Fibroblast of lung (primary cell): ENCODE data around the gene KSR2.
"Not testable (repeated sequence)": the region's sequence is repeated elsewhere in the genome, so short reads cannot be mapped to it uniquely, and the experiment has no call there.

Experiments used
- EZH2 ChIP-seq: IDR thresholded peaks from 2 replicates; pipeline ENCODE4 v1.5.1; 2012; ENCODE audit warnings: low read length, control low read depth, mild to moderate bottlenecking; ENCODE audit errors: missing control alignments
- TF ChIP-seq, protein P1 (sequence below), 2 donors: IDR thresholded peaks in 1 of 2; conservative IDR thresholded peaks in 1 of 2; 1 replicate in 1 of 2; 2 replicates in 1 of 2; pipeline ENCODE4 v1.5.1; 2011 to 2012; ENCODE audit warnings: low read length in 2 of 2, control low read depth in 1 of 2, inconsistent platforms in 1 of 2, low read depth in 1 of 2, mild to moderate bottlenecking in 1 of 2

- TF ChIP-seq, protein P1, sequence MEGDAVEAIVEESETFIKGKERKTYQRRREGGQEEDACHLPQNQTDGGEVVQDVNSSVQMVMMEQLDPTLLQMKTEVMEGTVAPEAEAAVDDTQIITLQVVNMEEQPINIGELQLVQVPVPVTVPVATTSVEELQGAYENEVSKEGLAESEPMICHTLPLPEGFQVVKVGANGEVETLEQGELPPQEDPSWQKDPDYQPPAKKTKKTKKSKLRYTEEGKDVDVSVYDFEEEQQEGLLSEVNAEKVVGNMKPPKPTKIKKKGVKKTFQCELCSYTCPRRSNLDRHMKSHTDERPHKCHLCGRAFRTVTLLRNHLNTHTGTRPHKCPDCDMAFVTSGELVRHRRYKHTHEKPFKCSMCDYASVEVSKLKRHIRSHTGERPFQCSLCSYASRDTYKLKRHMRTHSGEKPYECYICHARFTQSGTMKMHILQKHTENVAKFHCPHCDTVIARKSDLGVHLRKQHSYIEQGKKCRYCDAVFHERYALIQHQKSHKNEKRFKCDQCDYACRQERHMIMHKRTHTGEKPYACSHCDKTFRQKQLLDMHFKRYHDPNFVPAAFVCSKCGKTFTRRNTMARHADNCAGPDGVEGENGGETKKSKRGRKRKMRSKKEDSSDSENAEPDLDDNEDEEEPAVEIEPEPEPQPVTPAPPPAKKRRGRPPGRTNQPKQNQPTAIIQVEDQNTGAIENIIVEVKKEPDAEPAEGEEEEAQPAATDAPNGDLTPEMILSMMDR (conservative IDR thresholded peaks at IDR 0.05 in 1 of 2, IDR thresholded peaks at IDR 0.05 in 1 of 2; ENCODE audit: low read depth in 1 of 2, low read length in 2 of 2), result not testable (repeated sequence)
- TF ChIP-seq EZH2, result not testable (repeated sequence)
Measured at GRCh38 chr12:117731131-117731530, 237.7 kb downstream of the KSR2 start.
